Fibroblast of mammary gland (primary cell): Measurements from ENCODE around the gene FRMD3.

Source experiments
- DNase-seq: peaks from one replicate; pipeline ENCODE4 v3.0.0-alpha.2; 2010; ENCODE audit warnings: low read depth
- H3K4me3 ChIP-seq: 2 replicates; pipeline ENCODE4 v1.5.1; 2011; ENCODE audit warnings: low read depth, mild to moderate bottlenecking, low read length, moderate library complexity; ENCODE audit not compliant: control insufficient read depth
- CTCF ChIP-seq: conservative IDR thresholded peaks from 2 replicates; pipeline ENCODE4 v1.5.1; 2011; ENCODE audit warnings: low read depth, low read length, inconsistent platforms; ENCODE audit not compliant: control insufficient read depth, insufficient read depth

Gene FRMD3

GRCh38 chr9:83291196-83291595, 247.0 kb downstream of the FRMD3 start:
- TF ChIP-seq CTCF: no peak
- no peak for DNase-seq
- no peak overlapping the region for H3K4me3 ChIP-seq

- no peak for DNase-seq
- H3K4me3 ChIP-seq: no peak overlapping the region
- no peak for TF ChIP-seq CTCF
These were observed 247.5 kb downstream of the FRMD3 start for GRCh38 chr9:83290692-83291091.

GRCh38 chr9:83287021-83287420, 251.2 kb downstream of the FRMD3 start:
- no peak overlapping the region for H3K4me3 ChIP-seq
- TF ChIP-seq CTCF: no peak
- DNase-seq: no peak

GRCh38 chr9:83285445-83286225, 252.6 kb downstream of the FRMD3 start:
- no peak for TF ChIP-seq CTCF
- no peak for DNase-seq
- H3K4me3 ChIP-seq: no peak overlapping the region

GRCh38 chr9:83284746-83285145, 253.5 kb downstream of the FRMD3 start:
- TF ChIP-seq CTCF: no peak
- no peak overlapping the region for H3K4me3 ChIP-seq
- DNase-seq: no peak

GRCh38 chr9:83283528-83283927, 254.7 kb downstream of the FRMD3 start:
- no peak for DNase-seq
- no peak for TF ChIP-seq CTCF
- H3K4me3 ChIP-seq: no peak overlapping the region
